NB4 (cell line): ENCODE measurements around the gene ITLN1.

Source experiments
- DNase-seq: peaks from one replicate; pipeline ENCODE4 v3.0.0; 2010; ENCODE audit warnings: low read depth
- H3K4me3 ChIP-seq: one replicate; pipeline ENCODE4 v1.5.1; 2011; ENCODE audit warnings: mild to moderate bottlenecking, low read depth, low read length, moderate library complexity
- CTCF ChIP-seq: IDR thresholded peaks from one replicate; pipeline ENCODE4 v1.5.1; 2012; ENCODE audit warnings: low read depth, low read length
- MAX ChIP-seq: IDR thresholded peaks from 2 replicates; pipeline ENCODE4 v1.6.1; 2011; ENCODE audit warnings: low read depth, low read length
- MYC ChIP-seq: IDR thresholded peaks from 2 replicates; pipeline ENCODE4 v1.6.1; 2011; ENCODE audit warnings: low read depth, low read length
- POLR2A ChIP-seq: IDR thresholded peaks from 2 replicates; pipeline ENCODE4 v1.6.1; 2011; ENCODE audit warnings: mild to moderate bottlenecking; ENCODE audit not compliant: insufficient read length; ENCODE audit errors: extremely low read depth

ITLN1 gene

GRCh38 chr1:160911925-160912324 lies 26.9 kb upstream of the ITLN1 start:
- no peak for DNase-seq
- H3K4me3 ChIP-seq, result no peak overlapping the region
- TF ChIP-seq CTCF, result no peak
- TF ChIP-seq MYC, result no peak
- TF ChIP-seq MAX, result no peak

- DNase-seq, result no peak
- no peak overlapping the region for H3K4me3 ChIP-seq
- TF ChIP-seq CTCF (no peak), MYC (no peak)
Measured at GRCh38 chr1:160911441-160911840, 26.5 kb upstream of the ITLN1 start.

- no peak for TF ChIP-seq CTCF
- no peak for TF ChIP-seq POLR2A
- TF ChIP-seq MYC, result no peak
- no peak for TF ChIP-seq MAX
- DNase-seq, result no peak
- no peak overlapping the region for H3K4me3 ChIP-seq
Measured at GRCh38 chr1:160910170-160910750, 25.3 kb upstream of the ITLN1 start.

GRCh38 chr1:160907976-160908375 lies 23.0 kb upstream of the ITLN1 start:
- no peak for DNase-seq
- no peak overlapping the region for H3K4me3 ChIP-seq
- TF ChIP-seq POLR2A (no peak), MAX (no peak), CTCF (no peak), MYC (no peak)

GRCh38 chr1:160905617-160905989 lies 20.6 kb upstream of the ITLN1 start:
- TF ChIP-seq MAX, result no peak
- TF ChIP-seq MYC, result no peak
- no peak for TF ChIP-seq POLR2A
- TF ChIP-seq CTCF, result no peak

More at GRCh38 chr1:160905617-160905989, 20.6 kb upstream of the ITLN1 start:
- DNase-seq, result no peak
- H3K4me3 ChIP-seq, result no peak overlapping the region
